Measurements from ENCODE around the gene TMEM101. TPM values are rescaled to one million over a fixed set of nuclear protein-coding genes. Genes with fewer than 3 reads are reported as not detected.
A peak's percentile ranks its signal among the peaks of the same experiment; 100 is the strongest.

Gene TMEM101
- total RNA-seq, 2 donors from 2014 or later, result 32.5 TPM

DNA sequence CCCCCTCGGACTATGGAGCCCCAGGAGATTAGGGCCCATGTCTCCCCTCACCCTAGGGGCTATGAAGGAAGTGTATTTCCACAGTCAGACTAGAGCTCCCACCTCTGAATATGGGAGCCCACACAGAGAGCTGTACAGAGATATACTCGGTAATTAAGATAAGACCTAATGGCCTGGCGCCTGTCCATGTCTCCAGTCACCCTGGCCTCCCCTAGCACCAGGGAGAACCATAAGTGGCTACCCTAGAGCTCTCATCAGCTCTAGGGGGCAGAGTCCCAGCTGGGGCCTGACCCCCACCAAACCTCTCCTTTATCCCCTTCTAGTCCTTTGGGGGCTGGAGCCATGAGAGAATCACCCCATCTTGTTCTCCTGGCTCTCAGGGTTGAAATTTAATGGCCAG is 2.4 kb downstream of the TMEM101 start:
- no peak for ATAC-seq
- Mint-ChIP-seq H3K27me3 (peaks cover 0 to 3% of the 10 kb centered on the region in 2 donors), H3K4me1 (ENCODE audit: low read depth in 2 of 2) (peaks cover 16 to 18% of the 10 kb centered on the region in 2 donors), H3K36me3 (no peaks in the 10 kb centered on the region), H3K27ac (no peak overlapping the region), H3K9me3 (no peaks in the 10 kb centered on the region), H3K4me3 (no peak overlapping the region)
- DNase-seq (ENCODE audit: low spot score), result no peak

- ATAC-seq (no peak), DNase-seq (ENCODE audit: low spot score) (no peak)
- no peak overlapping the region for H3K4me3 Mint-ChIP-seq
- no peaks in the 10 kb centered on the region for H3K36me3 Mint-ChIP-seq
- peaks cover 0 to 3% of the 10 kb centered on the region in 2 donors for H3K27me3 Mint-ChIP-seq
- no peak overlapping the region for H3K27ac Mint-ChIP-seq
- peaks cover 16 to 18% of the 10 kb centered on the region in 2 donors for H3K4me1 Mint-ChIP-seq (ENCODE audit: low read depth in 2 of 2)
- no peaks in the 10 kb centered on the region for H3K9me3 Mint-ChIP-seq
Observed at GRCh38 chr17:44011876-44012275, 2.9 kb downstream of the TMEM101 start.

DNA sequence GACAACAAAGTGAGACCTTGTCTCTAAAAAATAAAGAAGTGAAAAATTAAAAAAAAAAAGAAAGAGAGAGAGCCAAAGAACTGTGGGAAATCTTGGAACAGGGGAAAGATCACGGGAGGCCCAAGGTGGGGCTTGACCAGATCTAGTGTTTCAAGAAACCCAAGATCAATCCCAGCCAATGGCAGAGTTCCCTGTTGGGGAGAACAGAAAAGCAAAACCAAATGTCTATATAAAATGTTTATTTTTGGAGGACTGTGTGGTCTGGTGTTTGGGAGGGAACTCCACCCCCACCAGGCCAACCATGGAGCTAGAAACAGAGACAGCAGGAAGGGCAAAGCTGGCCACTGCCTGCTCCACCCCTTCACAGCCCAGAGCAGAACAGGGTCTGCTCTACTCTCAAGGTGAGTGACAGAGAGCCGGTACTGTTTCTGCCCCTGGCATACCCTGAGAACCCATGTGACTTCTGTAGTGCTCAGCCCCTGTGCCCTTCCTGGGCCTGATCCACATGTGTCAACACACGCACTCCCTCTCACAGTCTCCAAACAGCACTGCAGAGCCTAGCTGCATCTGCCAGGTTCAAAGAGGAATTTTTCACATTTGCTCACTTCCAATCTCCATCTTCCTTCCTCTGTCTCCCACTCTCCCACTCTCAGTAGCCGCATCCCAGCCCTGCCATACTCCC is 3.7 kb downstream of the TMEM101 start:
- DNase-seq (ENCODE audit: low spot score) (no peak), ATAC-seq (no peak)
- Mint-ChIP-seq H3K4me1 (ENCODE audit: low read depth in 2 of 2) (peaks cover 20 to 22% of the 10 kb centered on the region in 2 donors), H3K27me3 (peaks cover 0 to 4% of the 10 kb centered on the region in 2 donors), H3K4me3 (no peak overlapping the region), H3K36me3 (no peaks in the 10 kb centered on the region), H3K27ac (peak overlapping the region in 1 of 2 donors; percentile 52), H3K9me3 (no peaks in the 10 kb centered on the region)

- DNase-seq (ENCODE audit: low spot score) (no peak), ATAC-seq (no peak)
- peaks cover 0 to 6% of the 10 kb centered on the region in 2 donors for H3K27me3 Mint-ChIP-seq
- no peaks in the 10 kb centered on the region for H3K9me3 Mint-ChIP-seq
- H3K4me3 Mint-ChIP-seq, result peak overlapping the region; percentile 86
- peak overlapping the region; percentile 62 to 83 for H3K27ac Mint-ChIP-seq
- H3K4me1 Mint-ChIP-seq (ENCODE audit: low read depth in 2 of 2), result peaks cover 15 to 18% of the 10 kb centered on the region in 2 donors
- no peaks in the 10 kb centered on the region for H3K36me3 Mint-ChIP-seq
Observed at GRCh38 chr17:44008205-44008909, 6.4 kb downstream of the TMEM101 start.

GRCh38 chr17:44007346-44008204 is 7.2 kb downstream of the TMEM101 start:
- ATAC-seq (no peak), DNase-seq (ENCODE audit: low spot score) (no peak)
- peak overlapping the region; percentile 62 to 94 for H3K27ac Mint-ChIP-seq
- peaks cover 15 to 18% of the 10 kb centered on the region in 2 donors for H3K4me1 Mint-ChIP-seq (ENCODE audit: low read depth in 2 of 2)
- H3K4me3 Mint-ChIP-seq, result peak overlapping the region; percentile 86
- peaks cover 0 to 6% of the 10 kb centered on the region in 2 donors for H3K27me3 Mint-ChIP-seq
- H3K36me3 Mint-ChIP-seq, result no peaks in the 10 kb centered on the region
- no peaks in the 10 kb centered on the region for H3K9me3 Mint-ChIP-seq

DNA sequence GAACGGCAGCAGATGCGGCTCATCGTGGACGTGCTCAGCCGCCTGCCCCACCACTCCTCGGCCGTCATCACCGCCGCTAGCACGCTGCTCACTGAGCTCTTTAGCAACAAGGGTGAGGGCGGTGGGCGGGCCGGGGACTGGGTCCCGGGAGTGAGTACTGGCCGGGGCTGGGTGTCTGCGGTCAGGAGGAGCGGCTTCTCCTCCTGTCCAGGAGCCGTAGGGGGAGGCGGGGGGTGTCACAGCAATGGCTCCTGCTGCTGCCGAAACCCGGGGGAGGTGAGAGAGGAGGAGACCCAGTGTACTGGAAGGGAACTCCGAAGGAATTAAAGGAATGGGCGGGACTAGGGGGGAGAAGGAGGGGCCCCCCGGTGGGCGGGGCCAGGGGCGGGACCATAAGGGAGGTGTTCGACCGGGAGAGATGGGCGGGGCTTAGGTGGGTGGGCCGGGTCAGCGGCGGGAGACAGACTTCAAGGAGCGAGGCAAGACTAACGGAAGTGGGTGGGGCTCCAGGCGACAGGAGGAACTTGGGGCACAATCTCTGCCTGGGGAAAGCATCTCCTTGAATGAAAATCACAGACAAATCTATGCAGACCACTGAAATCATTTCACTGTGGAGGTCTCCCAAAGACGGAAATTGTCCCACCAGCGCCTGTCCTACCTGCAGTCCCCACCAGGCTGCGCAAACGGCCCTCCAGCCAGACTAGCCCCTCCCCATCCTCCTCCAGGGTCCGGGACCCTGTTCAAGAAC is 8.0 kb downstream of the TMEM101 start:
- peaks cover 0 to 9% of the 10 kb centered on the region in 2 donors for H3K27me3 Mint-ChIP-seq
- H3K4me3 Mint-ChIP-seq, result peak overlapping the region; percentile 86
- ATAC-seq (peak; percentile 95 to 96), DNase-seq (ENCODE audit: low spot score) (peak; percentile 95)
- peaks cover 15 to 18% of the 10 kb centered on the region in 2 donors for H3K4me1 Mint-ChIP-seq (ENCODE audit: low read depth in 2 of 2)
- H3K27ac Mint-ChIP-seq, result peak overlapping the region; percentile 77 to 94
- H3K36me3 Mint-ChIP-seq, result no peaks in the 10 kb centered on the region
- H3K9me3 Mint-ChIP-seq, result no peaks in the 10 kb centered on the region

DNA sequence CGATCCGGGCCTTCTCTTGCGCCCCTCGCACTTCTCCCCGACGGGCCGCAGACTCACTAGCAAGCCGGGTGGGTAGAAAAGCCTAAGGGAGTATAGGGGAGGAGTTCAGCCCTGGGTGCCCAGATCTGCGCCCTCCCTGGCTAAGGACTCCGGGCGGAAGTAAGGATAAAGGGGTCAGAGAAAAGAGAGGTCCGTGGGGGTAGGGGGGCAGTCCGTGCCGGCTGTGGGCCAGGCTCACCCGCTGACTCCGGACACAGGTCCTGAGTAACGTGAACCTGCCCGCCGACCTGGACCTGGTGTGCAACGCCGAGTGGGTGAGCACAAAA is 8.5 kb downstream of the TMEM101 start:
- Mint-ChIP-seq H3K9me3 (no peaks in the 10 kb centered on the region), H3K27ac (peak overlapping the region; percentile 77 to 94), H3K27me3 (peaks cover 0 to 12% of the 10 kb centered on the region in 2 donors), H3K36me3 (no peaks in the 10 kb centered on the region), H3K4me3 (peak overlapping the region; percentile 86), H3K4me1 (ENCODE audit: low read depth in 2 of 2) (peaks cover 15 to 18% of the 10 kb centered on the region in 2 donors)
- DNase-seq (ENCODE audit: low spot score) (no peak), ATAC-seq (peak in 1 of 2 donors; percentile 1)

- Mint-ChIP-seq H3K27me3 (peaks cover 0 to 12% of the 10 kb centered on the region in 2 donors), H3K36me3 (no peaks in the 10 kb centered on the region), H3K4me3 (peak overlapping the region; percentile 86), H3K9me3 (no peaks in the 10 kb centered on the region), H3K4me1 (ENCODE audit: low read depth in 2 of 2) (peaks cover 15 to 17% of the 10 kb centered on the region in 2 donors), H3K27ac (peak overlapping the region; percentile 77 to 94)
- no peak for DNase-seq (ENCODE audit: low spot score)
- ATAC-seq, result peak; percentile 1 to 21
Observed at GRCh38 chr17:44005527-44006271, 9.1 kb downstream of the TMEM101 start.

DNA sequence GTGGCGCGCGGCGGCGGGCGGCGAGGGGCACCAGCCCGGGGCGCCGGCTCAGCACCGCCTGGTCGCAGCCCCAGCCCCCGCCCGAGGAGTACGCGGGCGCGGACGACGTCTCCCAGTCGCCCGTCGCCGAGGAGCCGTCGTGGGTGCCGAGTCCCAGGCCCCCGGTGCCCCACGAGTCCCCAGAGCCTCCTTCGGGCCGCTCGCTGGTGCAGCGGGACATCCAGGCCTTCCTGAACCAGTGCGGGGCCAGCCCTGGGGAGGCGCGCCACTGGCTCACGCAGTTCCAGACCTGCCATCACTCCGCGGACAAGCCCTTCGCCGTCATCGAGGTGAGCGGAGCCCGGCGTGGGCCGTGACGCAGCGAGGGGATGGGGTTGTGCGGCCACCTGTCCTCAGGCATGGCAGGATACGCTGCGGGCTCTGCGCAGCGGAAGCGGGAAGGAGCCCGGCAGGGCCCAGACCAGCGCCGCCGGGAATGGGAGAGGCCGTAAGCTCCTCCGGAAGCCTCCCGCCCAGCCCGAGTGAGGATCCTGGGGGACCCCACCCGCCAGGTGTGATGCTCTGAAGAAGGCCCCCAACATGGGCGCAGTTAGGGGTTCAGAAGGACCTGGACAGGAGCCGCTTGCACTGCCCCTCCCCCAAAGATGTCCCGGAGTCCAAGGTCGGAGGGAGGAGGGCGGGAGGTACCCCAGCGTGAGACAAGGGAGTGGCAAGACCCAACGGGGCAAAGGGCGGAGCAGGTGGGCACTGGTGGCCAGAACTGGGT is 9.8 kb downstream of the TMEM101 start:
- DNase-seq (ENCODE audit: low spot score) (no peak), ATAC-seq (no peak)
- Mint-ChIP-seq H3K4me3 (no peak overlapping the region), H3K9me3 (no peaks in the 10 kb centered on the region), H3K27me3 (peaks cover 0 to 12% of the 10 kb centered on the region in 2 donors), H3K36me3 (no peaks in the 10 kb centered on the region), H3K4me1 (ENCODE audit: low read depth in 2 of 2) (peaks cover 15% of the 10 kb centered on the region in 2 donors), H3K27ac (no peak overlapping the region)

- Mint-ChIP-seq H3K9me3 (no peaks in the 10 kb centered on the region), H3K36me3 (no peaks in the 10 kb centered on the region), H3K4me3 (no peak within 1 kb of the TSS), H3K27me3 (peaks cover 0 to 12% of the 10 kb centered on the region in 2 donors), H3K4me1 (ENCODE audit: low read depth in 2 of 2) (peaks cover 15% of the 10 kb centered on the region in 2 donors), H3K27ac (no peak within 1 kb of the TSS)
- DNase-seq (ENCODE audit: low spot score) (no peak), ATAC-seq (no peak)
Observed at GRCh38 chr17:44004077-44004760, 10.5 kb downstream of the TMEM101 start, which contains the start of gene NAGS. Gene NAGS (plus strand): TSS chr17:44004622. CDS start chr17:44004664, 42 bp downstream.

GRCh38 chr17:44002141-44002848 is 12.5 kb downstream of the TMEM101 start:
- Mint-ChIP-seq H3K27me3 (peaks cover 7 to 17% of the 10 kb centered on the region in 2 donors), H3K4me3 (no peak overlapping the region), H3K36me3 (no peaks in the 10 kb centered on the region), H3K27ac (no peak overlapping the region), H3K9me3 (no peaks in the 10 kb centered on the region), H3K4me1 (ENCODE audit: low read depth in 2 of 2) (peaks cover 7% of the 10 kb centered on the region in 2 donors)
- ATAC-seq (no peak), DNase-seq (ENCODE audit: low spot score) (no peak)

Measured in natural killer cell treated with Interleukin-12 subunit alpha and Interleukin-12 subunit beta and Interleukin-15 and Interleukin-18, amount 100 ng/mL, for 72 hours (primary cell).